Measurements from ENCODE around the gene PARM1.

DNA sequence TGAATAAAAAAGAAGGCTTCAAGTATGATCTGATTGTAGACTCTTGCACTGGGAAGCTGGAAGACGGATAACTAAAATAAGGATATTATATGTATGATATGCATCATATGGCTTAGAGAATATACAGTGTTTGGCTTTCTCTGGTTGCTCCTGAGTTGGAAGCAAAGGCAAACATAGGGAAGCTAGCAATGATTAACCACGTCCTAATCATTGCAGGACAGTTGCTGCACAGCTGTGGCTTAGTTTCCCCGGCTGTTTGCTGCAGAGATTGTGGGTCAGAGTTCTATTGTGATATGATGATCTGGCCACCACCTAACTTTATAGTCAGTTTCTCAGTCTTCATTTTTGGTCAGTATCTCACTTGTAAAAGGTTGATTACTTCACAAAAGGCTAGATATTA is 36.3 kb upstream of the PARM1 start:
- TF ChIP-seq, protein P1, sequence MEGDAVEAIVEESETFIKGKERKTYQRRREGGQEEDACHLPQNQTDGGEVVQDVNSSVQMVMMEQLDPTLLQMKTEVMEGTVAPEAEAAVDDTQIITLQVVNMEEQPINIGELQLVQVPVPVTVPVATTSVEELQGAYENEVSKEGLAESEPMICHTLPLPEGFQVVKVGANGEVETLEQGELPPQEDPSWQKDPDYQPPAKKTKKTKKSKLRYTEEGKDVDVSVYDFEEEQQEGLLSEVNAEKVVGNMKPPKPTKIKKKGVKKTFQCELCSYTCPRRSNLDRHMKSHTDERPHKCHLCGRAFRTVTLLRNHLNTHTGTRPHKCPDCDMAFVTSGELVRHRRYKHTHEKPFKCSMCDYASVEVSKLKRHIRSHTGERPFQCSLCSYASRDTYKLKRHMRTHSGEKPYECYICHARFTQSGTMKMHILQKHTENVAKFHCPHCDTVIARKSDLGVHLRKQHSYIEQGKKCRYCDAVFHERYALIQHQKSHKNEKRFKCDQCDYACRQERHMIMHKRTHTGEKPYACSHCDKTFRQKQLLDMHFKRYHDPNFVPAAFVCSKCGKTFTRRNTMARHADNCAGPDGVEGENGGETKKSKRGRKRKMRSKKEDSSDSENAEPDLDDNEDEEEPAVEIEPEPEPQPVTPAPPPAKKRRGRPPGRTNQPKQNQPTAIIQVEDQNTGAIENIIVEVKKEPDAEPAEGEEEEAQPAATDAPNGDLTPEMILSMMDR (IDR thresholded peaks at IDR 0.05; ENCODE audit: low read length), result no peak
- no peak for TF ChIP-seq EZH2 (IDR thresholded peaks at IDR 0.05; ENCODE audit: borderline replicate concordance, low read length)

Measured in OCI-LY1 (cell line).